ENCODE data around the gene EXOSC9.

Gene EXOSC9

DNA sequence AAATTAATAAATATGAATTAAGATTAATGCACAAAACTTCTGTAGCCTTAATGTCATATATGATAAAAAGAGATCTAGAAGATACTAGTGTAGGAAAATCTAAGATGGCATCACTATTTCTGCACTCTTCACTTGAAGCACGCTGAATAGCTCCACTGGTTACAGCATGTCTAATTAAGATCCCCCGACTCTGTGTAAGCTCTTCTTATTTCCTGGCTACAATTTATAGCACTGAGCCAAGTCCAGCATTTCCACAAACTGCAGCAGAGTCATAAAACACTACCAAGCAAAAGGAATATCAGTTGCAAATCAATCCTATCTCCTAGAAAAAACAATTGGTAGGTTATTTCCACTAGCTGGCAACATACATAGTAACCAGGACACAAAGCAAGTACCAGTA lies 23.8 kb downstream of the EXOSC9 start:
- no peak for DNase-seq

GRCh38 chr4:121827853-121828252 lies 26.7 kb downstream of the EXOSC9 start:
- DNase-seq: no peak

DNA sequence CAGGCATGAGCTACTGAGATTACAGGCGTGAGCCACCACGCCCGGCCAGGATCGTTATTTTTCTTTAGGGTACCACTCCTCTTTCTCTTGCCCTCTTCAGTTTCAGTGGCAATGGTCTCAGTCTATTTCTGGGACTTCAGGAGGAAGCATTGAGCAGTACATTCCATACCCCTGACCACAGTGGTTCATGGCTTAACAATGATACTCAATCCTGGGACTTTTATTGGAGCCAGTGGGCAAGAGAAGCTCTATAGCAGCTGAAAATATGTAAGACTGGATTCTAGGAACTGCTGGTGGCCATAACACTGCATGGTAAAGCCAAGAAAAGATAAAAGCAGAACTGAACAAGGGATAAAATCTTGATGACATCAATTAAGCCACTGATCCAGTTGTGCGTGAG lies 28.4 kb downstream of the EXOSC9 start:
- DNase-seq: no peak

DNA sequence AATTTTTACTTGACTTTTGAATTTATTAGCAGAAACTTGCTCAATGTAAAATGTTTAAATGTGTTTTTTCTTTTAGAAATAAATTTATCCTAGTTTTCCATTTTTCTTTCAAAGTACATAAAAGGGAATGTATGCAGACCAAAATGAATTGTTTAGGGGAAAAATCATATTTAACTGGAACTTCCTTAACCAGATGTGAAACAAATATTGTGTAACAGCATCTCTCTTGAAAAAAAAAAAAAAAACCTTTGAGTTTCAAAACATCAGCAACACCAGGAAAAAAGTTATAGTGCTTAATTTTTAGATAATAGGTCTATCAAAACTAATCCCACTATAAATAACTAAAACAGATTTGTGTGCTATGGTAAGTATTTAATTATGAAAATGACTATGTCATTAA lies 37.0 kb downstream of the EXOSC9 start:
- no peak for DNase-seq

DNA sequence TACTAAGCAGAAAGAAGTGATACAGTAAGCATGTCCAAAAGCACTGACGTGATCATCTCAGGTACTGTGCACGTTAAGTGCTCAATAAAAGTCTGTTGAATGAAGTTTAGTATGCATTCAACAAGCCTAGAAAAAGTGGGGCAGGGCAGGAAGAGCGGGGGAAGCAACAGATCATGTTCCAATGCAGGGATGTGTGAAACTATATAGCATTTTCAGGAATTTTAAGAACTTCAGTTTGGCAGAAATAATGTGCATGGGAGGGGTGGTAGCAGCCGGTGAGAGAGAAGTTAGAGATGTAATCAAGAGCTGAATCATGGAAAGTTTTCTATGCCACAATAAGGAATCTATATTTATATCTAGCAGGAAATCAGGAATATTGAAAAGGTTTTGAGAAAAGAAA lies 41.7 kb downstream of the EXOSC9 start:
- no peak for DNase-seq

DNA sequence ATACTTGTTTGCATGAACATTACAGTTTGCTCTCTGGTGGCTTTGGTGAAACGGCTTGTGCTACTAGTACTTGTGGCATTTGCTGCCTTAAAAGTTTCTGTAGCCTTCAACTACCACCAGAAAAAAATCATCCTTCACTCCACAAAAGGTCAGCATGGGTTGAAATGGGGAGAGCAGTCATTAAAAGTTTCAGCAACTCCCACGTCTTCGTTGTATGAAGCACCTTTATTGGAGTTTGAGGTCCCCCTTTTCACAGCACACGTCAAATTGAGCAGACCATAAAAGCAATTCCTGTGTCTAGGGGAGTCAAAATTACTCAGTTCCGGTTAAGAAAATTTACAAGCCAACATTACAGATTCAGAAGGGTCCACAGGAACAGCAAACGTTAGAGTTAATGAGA lies 45.5 kb downstream of the EXOSC9 start:
- DNase-seq: no peak

- no peak for DNase-seq
Observed at GRCh38 chr4:121851354-121851753, 50.2 kb downstream of the EXOSC9 start.

DNA sequence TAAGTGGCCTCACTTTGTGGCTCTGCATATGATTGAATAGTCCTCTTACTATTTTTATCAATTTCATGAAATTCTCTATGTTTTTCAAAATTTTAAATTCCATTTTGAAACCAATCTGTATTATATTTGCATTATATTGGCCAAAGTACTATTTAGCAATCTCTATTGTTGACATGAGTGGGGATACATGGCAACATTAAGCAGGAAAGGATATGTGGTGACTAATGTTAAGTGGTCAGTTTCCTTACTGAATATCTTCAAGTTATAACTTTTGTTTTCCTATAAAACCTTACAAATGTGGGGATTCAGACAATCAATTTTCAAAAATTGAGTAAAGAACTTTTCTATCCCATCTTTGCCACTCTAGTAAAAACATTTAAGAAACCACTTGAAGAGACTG lies 59.0 kb downstream of the EXOSC9 start:
- no peak for DNase-seq

- no peak for DNase-seq
Observed at GRCh38 chr4:121861426-121861825, 60.3 kb downstream of the EXOSC9 start.

DNA sequence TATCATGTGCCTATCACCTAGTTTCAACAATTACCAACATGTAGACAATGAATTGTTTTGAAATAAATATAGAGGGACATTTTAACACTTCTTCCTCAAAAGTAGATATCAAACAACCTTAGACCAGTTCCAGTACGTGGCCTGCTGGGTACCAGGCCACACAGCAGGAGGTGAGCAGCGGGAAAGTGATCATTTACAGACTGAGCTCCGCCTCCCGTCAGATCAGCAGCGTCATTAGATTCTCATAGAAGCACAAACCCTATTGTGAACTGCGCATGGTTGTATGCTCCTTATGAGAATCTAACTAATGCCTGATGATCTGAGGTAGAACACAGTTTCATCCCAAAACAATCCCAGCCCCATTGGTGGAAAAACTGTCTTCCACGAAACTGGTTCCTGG lies 62.7 kb downstream of the EXOSC9 start:
- no peak for DNase-seq

Measured in NCI-H2107 (cell line).